ENCODE data around the gene ZNF474.

ZNF474 gene

GRCh38 chr5:122179701-122180100 is 50.4 kb downstream of the ZNF474 start:
- no peak for DNase-seq (ENCODE audit: extremely low read depth in 1 of 2, low read depth in 1 of 2)

GRCh38 chr5:122180146-122180712 is 50.9 kb downstream of the ZNF474 start:
- DNase-seq (ENCODE audit: extremely low read depth in 1 of 2, low read depth in 1 of 2) = no peak

- no peak for DNase-seq (ENCODE audit: extremely low read depth in 1 of 2, low read depth in 1 of 2)
Measured at GRCh38 chr5:122180863-122181548, 51.7 kb downstream of the ZNF474 start.

GRCh38 chr5:122181863-122182262 is 52.5 kb downstream of the ZNF474 start:
- no peak for DNase-seq (ENCODE audit: extremely low read depth in 1 of 2, low read depth in 1 of 2)

GRCh38 chr5:122182491-122182921 is 53.2 kb downstream of the ZNF474 start:
- no peak for DNase-seq (ENCODE audit: extremely low read depth in 1 of 2, low read depth in 1 of 2)

- no peak for DNase-seq (ENCODE audit: extremely low read depth in 1 of 2, low read depth in 1 of 2)
Measured at GRCh38 chr5:122183098-122183787, 53.9 kb downstream of the ZNF474 start.

- no peak for DNase-seq (ENCODE audit: extremely low read depth in 1 of 2, low read depth in 1 of 2)
Measured at GRCh38 chr5:122183788-122184170, 54.4 kb downstream of the ZNF474 start.

- no peak for DNase-seq (ENCODE audit: extremely low read depth in 1 of 2, low read depth in 1 of 2)
Measured at GRCh38 chr5:122184676-122185255, 55.4 kb downstream of the ZNF474 start.

GRCh38 chr5:122187426-122187825 is 58.1 kb downstream of the ZNF474 start:
- no peak for DNase-seq (ENCODE audit: extremely low read depth in 1 of 2, low read depth in 1 of 2)

- no peak for DNase-seq (ENCODE audit: extremely low read depth in 1 of 2, low read depth in 1 of 2)
Measured at GRCh38 chr5:122190156-122190555, 60.8 kb downstream of the ZNF474 start.

- no peak for DNase-seq (ENCODE audit: extremely low read depth in 1 of 2, low read depth in 1 of 2)
Measured at GRCh38 chr5:122192497-122193496, 63.5 kb downstream of the ZNF474 start.

- no peak for DNase-seq (ENCODE audit: extremely low read depth in 1 of 2, low read depth in 1 of 2)
Measured at GRCh38 chr5:122195802-122196394, 66.6 kb downstream of the ZNF474 start.

- DNase-seq (ENCODE audit: extremely low read depth in 1 of 2, low read depth in 1 of 2) = no peak
Measured at GRCh38 chr5:122199146-122199545, 69.8 kb downstream of the ZNF474 start.

- no peak for DNase-seq (ENCODE audit: extremely low read depth in 1 of 2, low read depth in 1 of 2)
Measured at GRCh38 chr5:122200450-122200849, 71.1 kb downstream of the ZNF474 start.

GRCh38 chr5:122200865-122201264 is 71.5 kb downstream of the ZNF474 start:
- DNase-seq (ENCODE audit: extremely low read depth in 1 of 2, low read depth in 1 of 2) = no peak

- DNase-seq (ENCODE audit: extremely low read depth in 1 of 2, low read depth in 1 of 2) = no peak
Measured at GRCh38 chr5:122201365-122201764, 72.0 kb downstream of the ZNF474 start.

GRCh38 chr5:122202952-122203351 is 73.6 kb downstream of the ZNF474 start:
- no peak for DNase-seq (ENCODE audit: extremely low read depth in 1 of 2, low read depth in 1 of 2)
